ENCODE data around the gene TOE1. TPM values are rescaled to one million over a fixed set of nuclear protein-coding genes. Genes with fewer than 3 reads are reported as not detected.

Gene TOE1
- total and polyA plus RNA-seq, 2 of the 8 experiments (the other 6 are each of a cell fraction or from before 2014, with no cell fraction given): 15.2 to 25.8 TPM

DNA sequence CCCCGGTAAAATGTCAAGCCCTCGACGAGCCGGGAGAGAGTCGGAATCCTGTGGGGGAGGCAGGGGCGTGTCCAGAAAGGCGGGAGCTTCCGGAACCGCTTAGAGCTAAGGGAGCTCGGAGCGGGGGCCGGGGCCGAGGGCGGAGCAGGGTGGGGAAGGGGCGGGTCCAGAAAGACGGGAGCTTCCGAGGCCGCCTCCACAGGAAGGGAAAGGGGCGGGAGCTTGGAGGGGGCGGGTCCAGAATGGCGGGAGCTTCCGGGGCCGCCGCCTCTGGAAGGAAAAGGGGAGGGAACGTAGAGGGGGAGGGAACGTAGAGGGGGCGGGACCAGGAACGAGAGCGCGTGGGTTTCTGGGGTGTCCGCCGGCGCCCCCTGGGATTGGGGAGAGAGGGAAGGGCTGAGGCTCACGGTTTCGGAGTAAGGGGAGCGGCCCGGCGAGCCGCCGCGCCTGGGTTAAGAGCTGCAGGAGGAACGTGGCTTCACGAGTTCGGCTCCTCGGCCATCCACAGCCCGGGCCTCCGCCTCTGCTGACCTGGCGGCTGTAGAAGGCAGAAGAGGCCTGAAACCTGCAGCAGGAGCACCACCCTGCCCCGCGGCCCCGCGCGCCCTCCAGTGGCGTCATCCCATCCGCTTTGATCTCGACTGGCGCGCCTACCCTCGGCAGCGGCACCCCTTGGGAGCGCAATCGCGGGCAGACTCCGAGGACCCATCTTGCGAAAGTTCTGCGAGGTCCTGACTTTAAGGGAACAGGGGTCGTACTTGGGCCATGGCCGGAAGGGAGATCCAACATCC is 36.3 kb upstream of the TOE1 start:
- peak overlapping the region; percentile 28 for H3K4ac ChIP-seq (replicated peaks; ENCODE audit: insufficient read length, low read depth, low read length)
- H3K36me3 ChIP-seq (ENCODE audit: control insufficient read depth in 2 of 4, insufficient read depth in 4 of 4, low read length in 3 of 4): no peaks in the 10 kb centered on the region
- H3K79me1 ChIP-seq (ENCODE audit: low read depth, low read length): no peaks in the 10 kb centered on the region
- H3K9me3 ChIP-seq (ENCODE audit: insufficient read depth in 2 of 2, low read depth in 1 of 2, low read length in 1 of 2): no peaks in the 10 kb centered on the region
- H3K4me3 ChIP-seq (ENCODE audit: extremely low read depth in 1 of 4, insufficient read depth in 2 of 4, low read depth in 3 of 4, low read length in 4 of 4): peak overlapping the region; percentile 63 to 76 (median 74)
- CTCF ChIA-PET (ENCODE audit: partially characterized antibody): interaction anchor here (0.6 to 19.1 kb wide), 23 partner anchors 9 to 523 kb away, joined by 3 to 424 read pairs (median 3); partner anchors contain the start of genes HECTD3, HPDL, TESK2 and UROD
- no peak overlapping the region for H2BK20ac ChIP-seq (ENCODE audit: low read length)
- H3K4me1 ChIP-seq (replicated peaks in 1 of 4; ENCODE audit: control insufficient read depth in 3 of 4, insufficient read depth in 4 of 4, low read length in 3 of 4): peaks cover 13 to 24% (median 15%) of the 10 kb centered on the region in 4 experiments
- H2BK120ac ChIP-seq (replicated peaks; ENCODE audit: low read depth, low read length): peak overlapping the region; percentile 4
- WGBS, 2 experiments (ENCODE audit: extremely low coverage in 1 of 2, insufficient coverage in 1 of 2, insufficient read length in 1 of 2, insufficient replicate concordance in 2 of 2, low coverage in 1 of 2, low lambda C conversion rate in 2 of 2, missing lambda C conversion rate in 1 of 2): 1% methylated on average over 36 of the region's 68 CpGs; no CpG with 5 or more reads in 1 of the 2 experiments
- H2BK15ac ChIP-seq (ENCODE audit: low read length): no peak overlapping the region
- H3K56ac ChIP-seq (replicated peaks; ENCODE audit: insufficient read length, low read depth, low read length): peak overlapping the region; percentile 72
- H3K79me2 ChIP-seq (ENCODE audit: control insufficient read depth in 1 of 2, insufficient read depth in 2 of 2, low read length in 2 of 2): no peaks in the 10 kb centered on the region; a peak in 1 of 4 replicates
- peak overlapping the region; percentile 93 for H3K27ac ChIP-seq (ENCODE audit: low read depth, low read length)
- peak overlapping the region; percentile 96; the same call in 1 of the 2 replicates for H4K8ac ChIP-seq (ENCODE audit: extremely low read depth, insufficient read depth, low read length)
- no peaks in the 10 kb centered on the region for H4K20me1 ChIP-seq (replicated peaks in 1 of 2; ENCODE audit: control insufficient read depth in 1 of 2, insufficient read depth in 2 of 2, low read length in 2 of 2)
- no peak overlapping the region for H3K23ac ChIP-seq (ENCODE audit: insufficient read length)
- H3K9ac ChIP-seq (replicated peaks in 1 of 4; ENCODE audit: extremely low read depth in 1 of 4, low read depth in 3 of 4, low read length in 3 of 4): peak overlapping the region; percentile 75 to 93 (median 86)
- peak overlapping the region; percentile 64 to 88 for H3K4me2 ChIP-seq (ENCODE audit: insufficient read depth in 1 of 2, low read depth in 2 of 2, low read length in 2 of 2)
- H3K23me2 ChIP-seq (ENCODE audit: low read depth, low read length): peaks cover 2% of the 10 kb centered on the region
- H2BK5ac ChIP-seq (ENCODE audit: low read depth, low read length): peak overlapping the region; percentile 97
- FAIRE-seq (no peak), DNase-seq (ENCODE audit: low read depth in 1 of 2, low spot score in 2 of 2) (peak; percentile 91 to 94)
- H2AFZ ChIP-seq (ENCODE audit: low read length): no peak overlapping the region
- no peak overlapping the region for H3K14ac ChIP-seq (ENCODE audit: insufficient read length)
- H4K91ac ChIP-seq (replicated peaks; ENCODE audit: insufficient read length, low read length): peak overlapping the region; percentile 94
- H3K27me3 ChIP-seq (replicated peaks in 1 of 4; ENCODE audit: control insufficient read depth in 3 of 4, extremely low read depth in 1 of 4, insufficient read depth in 3 of 4, low read length in 3 of 4): no peaks in the 10 kb centered on the region
- peak overlapping the region; percentile 98 for H3K18ac ChIP-seq (ENCODE audit: extremely low read depth, low read length)
- H2BK12ac ChIP-seq (ENCODE audit: low read depth, low read length): peak overlapping the region; percentile 53
- H4K5ac ChIP-seq (ENCODE audit: insufficient read length, low read depth, low read length): peak overlapping the region; percentile 95
- no peak overlapping the region; the same call in 1 of the 2 replicates for H2AK5ac ChIP-seq (ENCODE audit: low read depth, low read length)
- POLR2A ChIA-PET (ENCODE audit: partially characterized antibody): interaction anchor here (0.6 to 9.9 kb wide), 11 partner anchors 9 to 490 kb away, joined by 3 to 194 read pairs (median 5); partner anchors contain the start of genes HECTD3, HPDL, MUTYH and PRDX1
- TF ChIP-seq RAD21 (IDR thresholded peaks at IDR 0.05 in 1 of 2, conservative IDR thresholded peaks at IDR 0.05 in 1 of 2; ENCODE audit: low read depth in 2 of 2, low read length in 2 of 2) (peak; percentile 58 to 64), CTBP2 (IDR thresholded peaks at IDR 0.05; ENCODE audit: borderline replicate concordance, insufficient read depth, insufficient read length, low read length) (no peak), SRF (IDR thresholded peaks at IDR 0.05; ENCODE audit: low read depth, low read length) (0 out of 2 replicates have a peak, but pooled peaks have one; percentile 7), RFX5 (IDR thresholded peaks at IDR 0.05; ENCODE audit: borderline replicate concordance, low read depth, low read length) (no peak), SUZ12 (IDR thresholded peaks at IDR 0.05; ENCODE audit: low read length) (no peak), ZNF274 (IDR thresholded peaks at IDR 0.05; ENCODE audit: borderline replicate concordance, extremely low read depth, low read length) (no peak), KDM5A (IDR thresholded peaks at IDR 0.05; ENCODE audit: low read length) (no peak), YY1 (IDR thresholded peaks at IDR 0.05; ENCODE audit: low read depth, low read length) (0 out of 2 replicates have a peak, but pooled peaks have one; percentile 5), EP300 (IDR thresholded peaks at IDR 0.05; ENCODE audit: borderline replicate concordance in 1 of 2, low read depth in 2 of 2, low read length in 2 of 2) (no peak), RXRA (IDR thresholded peaks at IDR 0.05; ENCODE audit: insufficient read depth, low read depth, low read length) (no peak)
